Panc1 (cell line): ENCODE results near the gene SGCB. TPM values are rescaled to one million over a fixed set of nuclear protein-coding genes. Genes with fewer than 3 reads are reported as not detected.

Source experiments
- ATAC-seq: fragments of 200-7000 bp; cut with Tn5 transposase; 2 replicates; pipeline ENCODE4 v1.9.1; 2020; ENCODE audit warnings: mild to moderate bottlenecking, moderate library complexity
- BruUV-seq: library from RNA; stranded (reverse); fragments of 400-500 nt; replicated peaks from 2 replicates; lab custom pipeline; 2021; lab: Mats Ljungman, UMichigan
- CTCF ChIA-PET: fragments of 300-600 bp; sonication (Branson Sonifier 250); formaldehyde crosslinking; loops from one replicate; lab custom pipeline; 2022; ENCODE audit warnings: antibody characterized with exemption; lab: Charles Lee
- POLR2A ChIA-PET: fragments of 300-600 bp; sonication (Branson Sonifier 250); formaldehyde crosslinking; loops from one replicate; lab custom pipeline; 2022; ENCODE audit warnings: antibody characterized with exemption; lab: Charles Lee
- DNase-seq: peaks from one replicate; pipeline ENCODE4 v3.0.0-alpha.2; 2010; ENCODE audit warnings: low read depth, low spot score
- H3K27ac ChIP-seq: 2 replicates; pipeline ENCODE4 v1.5.1; 2011; ENCODE audit warnings: mild to moderate bottlenecking, low read length, inconsistent platforms
- H3K27me3 ChIP-seq: fragments of 200-500 bp; sonication (Bioruptor generic); 2 replicates; pipeline ENCODE4 v1.6.0; 2014; ENCODE audit warnings: low read length, inconsistent platforms; ENCODE audit not compliant: control insufficient read depth, insufficient read depth
- H3K36me3 ChIP-seq: fragments of 200-500 bp; sonication (Bioruptor generic); 2 replicates; pipeline ENCODE4 v1.5.1; 2014; ENCODE audit warnings: inconsistent platforms, mild to moderate bottlenecking, low read length, moderate library complexity; ENCODE audit not compliant: control insufficient read depth, insufficient read depth
- H3K4me1 ChIP-seq: 2 replicates; pipeline ENCODE4 v1.5.1; 2011; ENCODE audit warnings: inconsistent platforms, mild to moderate bottlenecking, low read length, moderate library complexity; ENCODE audit not compliant: control insufficient read depth, insufficient read depth
- H3K4me3 ChIP-seq, 2 experiments: 2 replicates each; pipeline ENCODE4 v1.5.1; 2011 to 2012; ENCODE audit warnings: low read depth in 2 of 2, low read length in 2 of 2, mild to moderate bottlenecking in 2 of 2, inconsistent platforms in 1 of 2, moderate library complexity in 1 of 2
- H3K9me3 ChIP-seq: fragments of 200-500 bp; sonication (Bioruptor generic); 2 replicates; pipeline ENCODE4 v1.5.1; 2014; ENCODE audit warnings: low read depth, mild to moderate bottlenecking, inconsistent platforms, low read length, moderate library complexity; ENCODE audit not compliant: control insufficient read depth, insufficient read depth
- CTCF ChIP-seq: fragments of 450-650 bp; IDR thresholded peaks from 2 replicates; pipeline ENCODE4 v1.5.1; 2017; ENCODE audit warnings: mild to moderate bottlenecking
- POLR2AphosphoS5 ChIP-seq: IDR thresholded peaks from 2 replicates; pipeline ENCODE4 v1.6.1; 2012; ENCODE audit warnings: mild to moderate bottlenecking, low read depth, low read length, moderate library complexity
- REST ChIP-seq, 2 experiments: IDR thresholded peaks; 2 replicates each; pipeline ENCODE4 v1.6.1; 2011 to 2012; ENCODE audit warnings: low read depth in 2 of 2, control low read depth in 1 of 2, low read length in 1 of 2, mild to moderate bottlenecking in 1 of 2, moderate library complexity in 1 of 2; ENCODE audit not compliant: insufficient read depth in 1 of 2
- SIN3A ChIP-seq: IDR thresholded peaks from 2 replicates; pipeline ENCODE4 v1.6.1; 2012; ENCODE audit warnings: low read depth, mild to moderate bottlenecking, low read length, moderate library complexity, borderline replicate concordance; ENCODE audit not compliant: insufficient read depth
- TCF7L2 ChIP-seq: IDR thresholded peaks from 2 replicates; pipeline ENCODE4 v1.6.1; 2011; ENCODE audit warnings: mild to moderate bottlenecking, low read depth, low read length, inconsistent platforms
- in situ Hi-C: cut with HindIII; loops from 2 replicates; pipeline ENCODE4 v1.10.0; 2016; ENCODE audit warnings: low sequenced_read_pairs, low pct_unique_long_range_greater_than_20kb
- intact Hi-C: fragments of 100-400 bp; cut with micrococcal nuclease; formaldehyde crosslinking; loops from one replicate; pipeline ENCODE4 v1.10.0; 2022; ENCODE audit not compliant: unreplicated experiment
- total RNA-seq: library from RNA; stranded (reverse); gene quantifications from one replicate; pipeline ENCODE4 v1.2.1, GENCODE V29; 2021; ENCODE audit not compliant: unreplicated experiment

SGCB gene
- total RNA-seq, 1 experiment from 2014 or later: 27.6 TPM

DNA sequence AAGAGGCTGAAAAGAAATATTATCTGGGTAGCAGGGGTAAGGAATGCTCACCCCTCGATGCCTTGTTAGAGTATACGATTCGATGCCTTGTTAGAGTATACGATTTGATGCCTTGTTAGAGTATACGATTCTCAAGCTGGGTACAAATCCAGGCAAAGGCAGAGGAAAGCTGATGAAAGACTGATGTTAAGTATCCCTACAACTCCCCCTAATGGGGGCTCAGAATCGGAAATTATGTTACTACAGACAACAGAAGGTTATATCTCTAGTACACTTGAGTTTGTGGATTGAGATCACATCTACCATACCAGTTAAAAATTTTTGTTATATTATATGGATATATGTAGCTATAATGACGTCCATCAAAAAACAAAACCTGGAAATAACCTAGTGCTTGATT is 22.7 kb downstream of the SGCB start:
- CTCF ChIA-PET: no interaction called here
- POLR2A ChIA-PET: interaction anchor here (0.7 kb wide), 1 partner anchor 146 kb away, joined by 3 read pairs; no protein-coding TSS in a partner anchor
- intact Hi-C loops: no loop called here

GRCh38 chr4:52014903-52015302 is 23.2 kb downstream of the SGCB start:
- no peaks in the 10 kb centered on the region for H3K9me3 ChIP-seq
- POLR2A ChIA-PET: interaction anchor here (0.7 kb wide), 1 partner anchor 145 kb away, joined by 3 read pairs; no protein-coding TSS in a partner anchor
- TF ChIP-seq CTCF (no peak), REST (IDR thresholded peaks at IDR 0.05; ENCODE audit: insufficient read depth in 1 of 2, low read depth in 2 of 2, low read length in 1 of 2) (no peak), TCF7L2 (no peak)
- DNase-seq (no peak), ATAC-seq (no peak)
- H3K4me3 ChIP-seq: no peak overlapping the region
- no peaks in the 10 kb centered on the region for H3K36me3 ChIP-seq
- no TSS peak for BruUV-seq
- intact Hi-C loops (no loop called here), in situ Hi-C loops (no loop called here)
- no peaks in the 10 kb centered on the region for H3K27me3 ChIP-seq
- CTCF ChIA-PET: no interaction called here
- H3K4me1 ChIP-seq: no peaks in the 10 kb centered on the region
- H3K27ac ChIP-seq: no peak overlapping the region

More for the DNA sequence above, 22.7 kb downstream of the SGCB start:
- TF ChIP-seq CTCF: peak; percentile 18; the same call in 1 of the 2 replicates
- TF ChIP-seq TCF7L2: no peak
- Histone ChIP-seq H3K27me3 (no peaks in the 10 kb centered on the region), H3K9me3 (no peaks in the 10 kb centered on the region), H3K4me3 (no peak overlapping the region), H3K36me3 (no peaks in the 10 kb centered on the region), H3K27ac (no peak overlapping the region), H3K4me1 (no peaks in the 10 kb centered on the region)
- in situ Hi-C loops: no loop called here
- no TSS peak for BruUV-seq
- ATAC-seq (no peak), DNase-seq (no peak)

- in situ Hi-C loops: no loop called here
These were observed 25.4 kb downstream of the SGCB start for GRCh38 chr4:52012651-52013050.

More at GRCh38 chr4:52012651-52013050, 25.4 kb downstream of the SGCB start:
- Histone ChIP-seq H3K27me3 (no peaks in the 10 kb centered on the region), H3K36me3 (no peaks in the 10 kb centered on the region), H3K4me3 (no peak overlapping the region), H3K27ac (no peak overlapping the region), H3K4me1 (no peaks in the 10 kb centered on the region), H3K9me3 (no peaks in the 10 kb centered on the region)
- no TSS peak for BruUV-seq
- ChIA-PET CTCF (no interaction called here), POLR2A (no interaction called here)
- ATAC-seq (no peak), DNase-seq (no peak)
- intact Hi-C loops: no loop called here
- TF ChIP-seq TCF7L2: no peak
- TF ChIP-seq SIN3A: no peak
- no peak for TF ChIP-seq POLR2AphosphoS5
- no peak for TF ChIP-seq REST (IDR thresholded peaks at IDR 0.05; ENCODE audit: insufficient read depth in 1 of 2, low read depth in 2 of 2, low read length in 1 of 2)
- TF ChIP-seq CTCF: no peak
